Right atrium auricular region (tissue), 2 donors: Measurements from ENCODE around the gene GRB10. TPM values are rescaled to one million over a fixed set of nuclear protein-coding genes. Genes with fewer than 3 reads are reported as not detected.
"Not testable (repeated sequence)": the region's sequence is repeated elsewhere in the genome, so short reads cannot be mapped to it uniquely, and the experiment has no call there.

Experiments
- DNase-seq: peaks from one replicate; pipeline ENCODE4 v3.0.0-alpha.2; 2019; ENCODE audit warnings: low spot score
- H3K27ac ChIP-seq, 2 donors: fragments of 200-600 bp; sonication (generic); 1 replicate in 1 of 2; 2 replicates in 1 of 2; pipeline ENCODE4 v1.5.1; 2016 to 2019
- H3K27me3 ChIP-seq, 2 donors: fragments of 200-600 bp; sonication (generic); one replicate each; pipeline versions ENCODE4 v1.5.1 to v1.6.0; 2017 to 2019
- H3K36me3 ChIP-seq: fragments of 200-600 bp; sonication (generic); one replicate; pipeline ENCODE4 v1.5.1; 2016
- H3K4me1 ChIP-seq, 2 donors: fragments of 200-600 bp; sonication (generic); one replicate each; pipeline versions ENCODE4 v1.5.1 to v1.6.0; 2017 to 2019
- H3K4me3 ChIP-seq, 2 donors: fragments of 200-600 bp; sonication (generic); 1 replicate in 1 of 2; 2 replicates in 1 of 2; pipeline ENCODE4 v1.5.1; 2017 to 2019; ENCODE audit warnings: mild to moderate bottlenecking in 1 of 2, moderate library complexity in 1 of 2
- H3K9me3 ChIP-seq, 2 donors: fragments of 200-600 bp; sonication (generic); one replicate each; pipeline ENCODE4 v1.5.1; 2019
- total RNA-seq, 2 donors: library from RNA; depleted of rRNA; stranded (reverse); fragments of >200 nt; gene quantifications; one replicate each; pipeline ENCODE4 v1.1.0, GENCODE V29; 2016
- TF ChIP-seq, protein P1 (sequence below), 2 donors: fragments of 200-600 bp; sonication (generic); IDR thresholded peaks; one replicate each; pipeline ENCODE4 v1.5.1; 2019; ENCODE audit warnings: antibody characterized with exemption in 2 of 2

Gene GRB10
- total RNA-seq, 2 donors from 2014 or later: 36.5 to 39.0 TPM

DNA sequence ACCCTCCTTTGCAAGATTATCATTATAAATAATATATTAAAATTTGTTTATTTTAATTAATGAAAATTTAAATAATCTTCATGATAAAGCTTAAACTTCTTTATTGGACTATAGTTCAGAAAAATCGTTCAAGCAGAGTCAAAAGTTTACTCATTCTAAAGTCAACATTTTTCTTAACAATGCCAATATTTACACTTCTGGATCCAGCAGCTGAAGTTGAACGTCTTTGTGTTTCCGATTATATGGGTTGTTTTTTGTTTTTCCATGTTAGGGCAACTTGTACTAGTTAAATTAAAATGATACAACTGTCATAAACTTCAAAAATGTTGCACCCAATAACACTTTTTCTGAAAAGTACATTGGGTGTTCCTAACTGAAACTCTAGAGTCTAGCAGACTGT lies 43.8 kb downstream of the GRB10 start:
- H3K36me3 ChIP-seq: no peaks in the 10 kb centered on the region
- no peaks in the 10 kb centered on the region for H3K9me3 ChIP-seq
- no peak overlapping the region for H3K27ac ChIP-seq
- peaks cover 0 to 23% of the 10 kb centered on the region in 2 donors for H3K4me1 ChIP-seq
- H3K4me3 ChIP-seq: no peak overlapping the region
- no peak for DNase-seq
- TF ChIP-seq, protein P1, sequence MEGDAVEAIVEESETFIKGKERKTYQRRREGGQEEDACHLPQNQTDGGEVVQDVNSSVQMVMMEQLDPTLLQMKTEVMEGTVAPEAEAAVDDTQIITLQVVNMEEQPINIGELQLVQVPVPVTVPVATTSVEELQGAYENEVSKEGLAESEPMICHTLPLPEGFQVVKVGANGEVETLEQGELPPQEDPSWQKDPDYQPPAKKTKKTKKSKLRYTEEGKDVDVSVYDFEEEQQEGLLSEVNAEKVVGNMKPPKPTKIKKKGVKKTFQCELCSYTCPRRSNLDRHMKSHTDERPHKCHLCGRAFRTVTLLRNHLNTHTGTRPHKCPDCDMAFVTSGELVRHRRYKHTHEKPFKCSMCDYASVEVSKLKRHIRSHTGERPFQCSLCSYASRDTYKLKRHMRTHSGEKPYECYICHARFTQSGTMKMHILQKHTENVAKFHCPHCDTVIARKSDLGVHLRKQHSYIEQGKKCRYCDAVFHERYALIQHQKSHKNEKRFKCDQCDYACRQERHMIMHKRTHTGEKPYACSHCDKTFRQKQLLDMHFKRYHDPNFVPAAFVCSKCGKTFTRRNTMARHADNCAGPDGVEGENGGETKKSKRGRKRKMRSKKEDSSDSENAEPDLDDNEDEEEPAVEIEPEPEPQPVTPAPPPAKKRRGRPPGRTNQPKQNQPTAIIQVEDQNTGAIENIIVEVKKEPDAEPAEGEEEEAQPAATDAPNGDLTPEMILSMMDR (IDR thresholded peaks at IDR 0.05): no peak
- H3K27me3 ChIP-seq: no peaks in the 10 kb centered on the region

DNA sequence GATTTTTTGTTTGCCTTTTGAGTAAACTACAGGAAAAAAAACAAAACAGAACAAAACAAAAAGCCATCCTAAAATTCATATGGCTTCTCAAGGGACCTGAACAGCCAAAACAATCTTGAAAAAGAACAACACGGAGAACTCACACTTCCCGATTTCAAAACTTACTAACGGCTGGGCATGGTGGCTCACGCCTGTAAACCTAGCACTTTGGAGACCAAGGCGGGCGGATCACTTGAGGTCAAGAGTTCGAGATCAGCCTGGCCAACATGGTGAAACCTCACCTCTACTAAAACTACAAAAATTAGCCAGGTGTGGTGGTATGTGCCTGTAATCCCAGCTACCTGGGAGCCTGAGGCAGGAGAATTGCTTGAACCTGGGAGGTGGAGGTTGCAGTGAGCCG lies 46.9 kb downstream of the GRB10 start:
- H3K36me3 ChIP-seq, H3K27me3 ChIP-seq, H3K9me3 ChIP-seq, H3K4me3 ChIP-seq, DNase-seq, H3K27ac ChIP-seq: not testable (repeated sequence)
- peaks cover 0 to 49% of the 10 kb centered on the region in 2 donors for H3K4me1 ChIP-seq

DNA sequence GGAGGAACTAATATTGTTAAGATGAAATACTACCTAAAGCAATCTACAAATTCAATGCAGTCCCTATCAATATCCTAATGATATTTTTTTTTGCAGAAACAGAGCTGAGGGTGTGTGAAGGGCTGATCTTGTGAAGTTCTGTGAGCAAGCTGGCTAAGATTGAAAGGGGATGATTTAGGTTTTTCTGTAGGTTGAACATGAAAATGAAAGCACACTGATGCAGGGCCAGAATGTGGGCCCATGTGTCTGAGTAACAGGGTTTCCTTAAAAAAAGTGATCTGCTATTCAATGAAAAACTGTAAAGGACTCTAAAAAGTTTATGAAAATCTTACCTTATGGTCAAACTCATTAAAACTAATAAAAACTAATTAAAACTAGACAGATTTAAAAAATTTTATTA lies 47.4 kb downstream of the GRB10 start:
- Histone ChIP-seq H3K4me1 (peaks cover 0 to 49% of the 10 kb centered on the region in 2 donors), H3K9me3 (no peaks in the 10 kb centered on the region), H3K27ac (no peak overlapping the region), H3K4me3 (no peak overlapping the region), H3K27me3 (no peaks in the 10 kb centered on the region), H3K36me3 (no peaks in the 10 kb centered on the region)
- DNase-seq: no peak
- TF ChIP-seq, protein P1 (IDR thresholded peaks at IDR 0.05): no peak

DNA sequence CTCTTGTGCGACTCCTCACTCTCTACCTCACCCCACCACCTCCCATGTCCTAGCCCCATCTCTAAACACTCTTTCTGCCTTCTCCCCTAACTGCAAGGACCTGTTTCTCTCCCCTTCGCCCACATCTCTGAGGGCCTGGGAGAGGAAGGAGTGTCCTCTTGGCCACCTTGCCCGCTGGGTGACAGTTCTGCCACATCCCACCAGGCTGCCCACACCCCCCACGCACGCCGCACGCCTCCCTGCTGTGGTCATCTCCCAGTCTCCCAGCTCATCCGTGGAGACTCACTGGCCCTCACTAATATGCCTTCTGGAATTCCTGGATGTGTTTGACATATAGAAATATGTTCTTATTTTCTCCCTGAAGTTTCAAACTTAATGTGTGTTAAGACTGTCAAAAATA lies 48.5 kb downstream of the GRB10 start:
- DNase-seq: no peak
- peaks cover 0 to 49% of the 10 kb centered on the region in 2 donors for H3K4me1 ChIP-seq
- no peaks in the 10 kb centered on the region for H3K9me3 ChIP-seq
- H3K4me3 ChIP-seq: no peak overlapping the region
- H3K36me3 ChIP-seq: no peaks in the 10 kb centered on the region
- H3K27ac ChIP-seq: no peak overlapping the region
- TF ChIP-seq, protein P1 (IDR thresholded peaks at IDR 0.05): no peak
- no peaks in the 10 kb centered on the region for H3K27me3 ChIP-seq

DNA sequence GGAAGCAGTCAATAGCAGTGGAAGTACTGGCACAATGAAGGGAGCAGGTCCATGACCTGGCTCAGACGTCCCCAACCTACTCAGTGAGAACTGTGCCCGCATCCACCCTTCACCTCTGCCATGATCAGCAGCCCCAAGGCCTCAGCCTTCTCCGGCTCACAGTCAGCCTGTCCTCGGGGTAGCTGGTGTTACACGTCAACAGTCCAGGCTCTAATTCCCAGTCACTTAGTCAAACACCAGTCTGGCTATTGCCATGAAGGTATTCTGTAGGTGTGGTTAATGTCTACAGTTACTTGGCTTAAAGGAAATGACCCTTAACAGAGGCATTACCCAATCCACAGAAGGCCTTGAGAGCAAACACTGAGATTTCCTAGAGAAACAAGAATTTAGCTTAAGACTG lies 49.1 kb downstream of the GRB10 start:
- TF ChIP-seq, protein P1 (IDR thresholded peaks at IDR 0.05): no peak
- no peak overlapping the region for H3K27ac ChIP-seq
- H3K27me3 ChIP-seq: no peaks in the 10 kb centered on the region
- no peak overlapping the region for H3K4me3 ChIP-seq
- peak; percentile 11 for DNase-seq
- H3K9me3 ChIP-seq: no peaks in the 10 kb centered on the region
- H3K36me3 ChIP-seq: no peaks in the 10 kb centered on the region
- peaks cover 0 to 53% of the 10 kb centered on the region in 2 donors for H3K4me1 ChIP-seq

DNA sequence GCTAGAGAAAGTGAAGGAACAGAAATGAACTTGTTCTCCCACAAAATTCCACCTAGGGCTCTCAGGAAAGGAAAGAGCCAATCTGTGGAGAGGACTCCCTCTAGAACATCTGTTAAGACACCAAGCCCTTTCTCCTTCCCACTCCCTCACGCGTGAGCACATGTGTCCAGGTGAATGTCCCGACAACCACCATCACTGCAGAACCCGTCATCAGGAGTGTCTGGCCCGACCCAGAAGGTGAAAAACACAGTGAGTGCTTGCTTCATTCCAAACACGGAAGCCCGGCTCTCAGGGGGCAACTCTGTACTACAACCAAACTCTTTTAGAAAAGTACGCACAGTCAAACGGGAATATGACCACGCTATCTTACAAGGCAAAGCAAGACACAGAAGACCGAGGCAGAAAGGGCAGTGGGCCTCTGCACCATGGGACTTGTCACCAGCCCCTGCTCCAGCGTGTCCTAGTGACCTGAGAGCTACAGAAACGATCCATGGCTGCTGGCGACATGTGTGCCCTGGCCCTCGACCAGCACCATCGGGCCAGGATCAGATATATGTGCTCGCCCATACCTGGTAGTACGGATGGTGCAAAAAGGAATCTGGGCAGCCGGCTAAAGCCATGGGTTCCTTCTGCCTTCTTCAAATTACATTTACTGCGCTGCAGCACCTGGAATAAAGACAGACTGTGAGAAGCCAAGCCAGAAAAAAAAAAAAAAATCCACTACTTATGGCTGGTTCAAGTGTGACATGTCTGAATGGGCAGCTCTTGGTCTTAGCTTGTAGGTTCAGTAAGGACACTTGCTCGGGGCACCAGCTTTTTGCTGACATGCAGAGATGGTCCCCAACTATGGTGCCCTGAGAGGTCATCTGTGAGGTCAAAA lies 50.8 kb downstream of the GRB10 start:
- Histone ChIP-seq H3K27ac (no peak overlapping the region), H3K27me3 (no peaks in the 10 kb centered on the region), H3K4me3 (no peak overlapping the region), H3K4me1 (peaks cover 0 to 69% of the 10 kb centered on the region in 2 donors), H3K9me3 (no peaks in the 10 kb centered on the region), H3K36me3 (no peaks in the 10 kb centered on the region)
- TF ChIP-seq, protein P1 (IDR thresholded peaks at IDR 0.05): no peak
- DNase-seq: peak; percentile 32
